Chondrocyte (in vitro differentiated cells): ENCODE results near the gene CLMN. TPM values are rescaled to one million over a fixed set of nuclear protein-coding genes. Genes with fewer than 3 reads are reported as not detected.
A peak's percentile ranks its signal among the peaks of the same experiment; 100 is the strongest.

ENCODE experiments used
- DNase-seq: peaks from one replicate; pipeline ENCODE4 v3.0.0; 2021; ENCODE audit warnings: mixed read lengths, low spot score
- H3K27ac Mint-ChIP-seq: one replicate; pipeline ENCODE4 v1.8.0; 2021; ENCODE audit warnings: mild to moderate bottlenecking, moderate library complexity, mixed read lengths; ENCODE audit not compliant: unreplicated experiment
- H3K27me3 Mint-ChIP-seq: 2 replicates; pipeline ENCODE4 v1.8.0; 2021; ENCODE audit warnings: low read depth, mixed read lengths
- H3K36me3 Mint-ChIP-seq: 2 replicates; pipeline ENCODE4 v1.8.0; 2021; ENCODE audit warnings: low read depth, mixed read lengths
- H3K4me1 Mint-ChIP-seq: 2 replicates; pipeline ENCODE4 v1.8.0; 2021; ENCODE audit warnings: low read depth, mild to moderate bottlenecking, mixed read lengths
- H3K4me3 Mint-ChIP-seq: one replicate; pipeline ENCODE4 v1.8.0; 2021; ENCODE audit warnings: mild to moderate bottlenecking, moderate library complexity, mixed read lengths; ENCODE audit not compliant: unreplicated experiment
- H3K9me3 Mint-ChIP-seq: 2 replicates; pipeline ENCODE4 v1.8.0; 2021; ENCODE audit warnings: low read depth, mixed read lengths
- CTCF ChIP-seq: fragments of 200-600 bp; sonication (generic); IDR thresholded peaks from 2 replicates; pipeline ENCODE4 v1.5.0; 2021; ENCODE audit warnings: antibody characterized with exemption, mild to moderate bottlenecking, moderate library complexity
- total RNA-seq: library from RNA; stranded (reverse); gene quantifications from 3 replicates; pipeline ENCODE4 v1.2.1, GENCODE V29; 2021

The CLMN gene
- total RNA-seq, 1 donor from 2014 or later, result 7.3 TPM

- H3K27ac Mint-ChIP-seq, result peak overlapping the region; percentile 91
- H3K9me3 Mint-ChIP-seq, result peaks cover 3% of the 10 kb centered on the region
- H3K4me1 Mint-ChIP-seq, result peaks cover 37% of the 10 kb centered on the region
- no peak for DNase-seq
- no peaks in the 10 kb centered on the region for H3K27me3 Mint-ChIP-seq
- H3K36me3 Mint-ChIP-seq, result no peaks in the 10 kb centered on the region
- no peak overlapping the region for H3K4me3 Mint-ChIP-seq
- TF ChIP-seq CTCF, result no peak
These were observed 99.0 kb downstream of the CLMN start for GRCh38 chr14:95220663-95221231.

GRCh38 chr14:95218472-95219193 is 101.1 kb downstream of the CLMN start:
- Mint-ChIP-seq H3K4me1 (peaks cover 40% of the 10 kb centered on the region), H3K36me3 (no peaks in the 10 kb centered on the region), H3K27me3 (no peaks in the 10 kb centered on the region), H3K9me3 (peaks cover 3% of the 10 kb centered on the region), H3K4me3 (no peak overlapping the region), H3K27ac (no peak overlapping the region)
- no peak for TF ChIP-seq CTCF
- DNase-seq, result no peak

- H3K4me1 Mint-ChIP-seq, result peaks cover 33% of the 10 kb centered on the region
- H3K36me3 Mint-ChIP-seq, result no peaks in the 10 kb centered on the region
- H3K9me3 Mint-ChIP-seq, result peaks cover 3% of the 10 kb centered on the region
- no peak overlapping the region for H3K4me3 Mint-ChIP-seq
- no peak for TF ChIP-seq CTCF
- no peak overlapping the region for H3K27ac Mint-ChIP-seq
- H3K27me3 Mint-ChIP-seq, result no peaks in the 10 kb centered on the region
- no peak for DNase-seq
These were observed 101.7 kb downstream of the CLMN start for GRCh38 chr14:95218006-95218405.

- no peaks in the 10 kb centered on the region for H3K36me3 Mint-ChIP-seq
- H3K4me3 Mint-ChIP-seq, result no peak overlapping the region
- H3K9me3 Mint-ChIP-seq, result no peaks in the 10 kb centered on the region
- no peak for DNase-seq
- no peak for TF ChIP-seq CTCF
- H3K4me1 Mint-ChIP-seq, result peaks cover 28% of the 10 kb centered on the region
- H3K27ac Mint-ChIP-seq, result no peak overlapping the region
- H3K27me3 Mint-ChIP-seq, result no peaks in the 10 kb centered on the region
These were observed 102.3 kb downstream of the CLMN start for GRCh38 chr14:95217391-95217900.

- TF ChIP-seq CTCF, result no peak
- Mint-ChIP-seq H3K27ac (no peak overlapping the region), H3K36me3 (no peaks in the 10 kb centered on the region), H3K4me1 (peaks cover 17% of the 10 kb centered on the region), H3K9me3 (no peaks in the 10 kb centered on the region), H3K4me3 (no peak overlapping the region), H3K27me3 (no peaks in the 10 kb centered on the region)
- DNase-seq, result no peak
These were observed 103.7 kb downstream of the CLMN start for GRCh38 chr14:95216008-95216407.
